Upper lobe of right lung (tissue), 1 donor: ENCODE data around the gene PCCA. TPM values are rescaled to one million over a fixed set of nuclear protein-coding genes. Genes with fewer than 3 reads are reported as not detected.
A peak's percentile ranks its signal among the peaks of the same experiment; 100 is the strongest.

Experiments
- ATAC-seq: fragments of 200-7000 bp; cut with Tn5 transposase; one replicate; pipeline ENCODE4 v1.9.1; 2020; ENCODE audit warnings: mild to moderate bottlenecking, moderate library complexity
- DNase-seq: peaks from one replicate; pipeline ENCODE4 v3.0.0-alpha.2; 2020
- H3K27ac ChIP-seq: fragments of 200-600 bp; one replicate; pipeline ENCODE4 v1.8.0; 2022
- H3K27me3 ChIP-seq: fragments of 200-600 bp; one replicate; pipeline ENCODE4 v1.8.0; 2022; ENCODE audit warnings: mild to moderate bottlenecking
- H3K36me3 ChIP-seq: fragments of 200-600 bp; one replicate; pipeline ENCODE4 v1.8.0; 2022
- H3K4me1 ChIP-seq: fragments of 200-600 bp; one replicate; pipeline ENCODE4 v1.8.0; 2022
- H3K4me3 ChIP-seq: fragments of 200-600 bp; one replicate; pipeline ENCODE4 v1.8.0; 2022; ENCODE audit warnings: mild to moderate bottlenecking
- H3K9me3 ChIP-seq: fragments of 200-600 bp; one replicate; pipeline ENCODE4 v1.8.0; 2022
- CTCF ChIP-seq: fragments of 200-600 bp; IDR thresholded peaks from one replicate; pipeline ENCODE4 v1.8.0; 2022; ENCODE audit warnings: antibody characterized with exemption
- intact Hi-C: fragments of 100-400 bp; cut with DNase I; formaldehyde crosslinking; loops from one replicate; pipeline ENCODE4 v1.11.0; 2022
- total RNA-seq: library from RNA; stranded (reverse); fragmentation: NEBNext Ultra II Directional; extraction: Animal tissue kit (Norgen Biotek cat#: 25700); gene quantifications from one replicate; pipeline ENCODE4 v1.2.1, GENCODE V29; 2021
- donor health status: DM: no; HTN: yes; CAD: no; lungs with severe emphysema.

Gene PCCA
- total RNA-seq, 1 donor from 2014 or later, result 34.7 TPM

DNA sequence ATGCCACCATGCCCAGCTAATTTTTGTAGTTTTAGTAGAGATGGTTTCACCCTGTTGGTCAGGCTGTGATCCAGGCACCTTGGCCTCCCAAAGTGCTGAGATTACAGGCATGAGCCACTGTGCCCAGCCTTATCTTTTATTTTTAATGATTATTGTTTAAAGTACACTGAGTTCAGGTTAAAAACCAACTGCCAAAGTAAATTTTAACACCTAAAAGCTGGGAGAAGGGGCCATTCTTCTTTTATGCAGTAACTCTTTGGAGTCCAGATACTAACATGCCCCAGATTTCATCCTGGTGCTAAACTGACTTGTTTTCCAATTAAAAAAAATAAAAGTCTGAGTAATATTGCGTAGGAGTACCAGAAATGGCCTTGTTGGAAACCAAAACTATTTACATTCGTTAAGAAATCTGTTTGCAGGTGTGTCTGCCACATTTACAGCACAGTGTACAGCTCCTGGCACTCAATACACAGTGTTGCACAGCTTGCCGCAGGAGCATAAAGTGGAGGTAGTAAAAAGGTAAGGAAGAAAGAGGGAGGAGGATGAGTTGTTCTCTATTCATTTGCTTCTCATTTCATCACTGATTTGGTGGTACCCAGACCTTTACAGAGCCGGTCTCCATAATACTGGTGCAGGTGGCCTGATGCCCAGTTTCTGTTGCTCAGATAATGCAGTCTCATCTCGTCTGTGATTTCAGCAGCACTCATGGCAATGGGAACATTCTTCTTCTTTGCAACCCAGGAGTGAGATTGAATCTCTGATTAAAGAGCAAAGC, 108.9 kb downstream of the PCCA start:
- Histone ChIP-seq H3K27me3 (no peaks in the 10 kb centered on the region), H3K36me3 (no peaks in the 10 kb centered on the region), H3K4me3 (no peak overlapping the region), H3K4me1 (no peaks in the 10 kb centered on the region), H3K9me3 (no peaks in the 10 kb centered on the region), H3K27ac (no peak overlapping the region)
- intact Hi-C loops, result no loop called here
- peak; percentile 60 for ATAC-seq
- DNase-seq, result no peak
- no peak for TF ChIP-seq CTCF

DNA sequence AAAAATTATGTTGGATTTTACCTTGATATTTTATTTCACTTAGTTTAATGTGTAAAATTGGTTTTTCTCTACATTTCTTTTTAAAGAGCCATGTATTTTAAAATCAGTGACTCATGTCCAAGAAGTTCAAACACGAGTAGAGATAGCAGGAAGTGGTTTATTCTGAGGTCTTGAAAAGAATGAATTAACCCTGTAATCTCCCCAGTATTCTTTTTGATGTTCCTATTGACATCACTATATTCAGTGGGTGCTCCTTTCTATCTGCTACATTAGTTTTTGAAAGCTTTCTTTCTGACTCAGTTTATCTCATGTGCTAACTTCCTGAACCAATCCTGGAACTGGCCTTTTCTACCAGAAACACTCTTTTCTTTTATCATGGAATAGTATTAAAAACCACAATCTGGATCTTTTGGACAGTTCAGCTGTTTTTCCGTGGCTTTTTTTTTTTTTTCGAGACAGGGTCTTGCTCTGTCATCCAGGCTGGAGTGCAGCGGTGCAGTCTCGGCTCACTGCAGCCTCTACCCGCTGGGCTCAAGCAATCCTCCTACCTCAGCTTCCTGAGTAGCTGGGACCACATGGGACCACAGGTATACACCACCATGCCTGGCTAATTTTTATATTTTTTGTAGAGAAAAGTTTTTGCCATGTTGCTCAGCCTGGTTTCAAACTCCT, 114.9 kb downstream of the PCCA start:
- no peak for TF ChIP-seq CTCF
- Histone ChIP-seq H3K36me3 (no peaks in the 10 kb centered on the region), H3K27ac (no peak overlapping the region), H3K4me3 (no peak overlapping the region), H3K4me1 (no peaks in the 10 kb centered on the region), H3K9me3 (no peaks in the 10 kb centered on the region), H3K27me3 (no peaks in the 10 kb centered on the region)
- intact Hi-C loops, result no loop called here
- DNase-seq (no peak), ATAC-seq (no peak)

DNA sequence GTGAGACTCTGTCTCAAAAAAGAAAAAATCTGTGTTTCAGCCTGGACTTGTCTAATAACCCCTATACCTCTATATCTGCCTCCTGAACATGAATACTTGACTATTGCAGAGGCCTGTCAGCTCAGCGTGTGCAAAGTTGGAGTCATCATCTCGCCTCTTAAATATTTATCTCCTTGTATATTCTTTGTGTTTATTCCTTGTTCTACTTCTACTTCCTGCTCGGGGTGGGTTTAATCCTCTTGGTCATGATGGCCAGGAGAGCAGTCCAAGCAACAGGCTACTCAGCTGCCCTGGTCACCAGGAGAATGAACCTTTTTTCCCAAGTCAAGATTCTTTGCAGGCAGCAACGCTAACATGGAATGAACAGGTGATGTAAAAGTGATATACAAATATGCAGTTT, 119.1 kb downstream of the PCCA start:
- intact Hi-C loops, result no loop called here
- Histone ChIP-seq H3K4me1 (no peaks in the 10 kb centered on the region), H3K9me3 (no peaks in the 10 kb centered on the region), H3K27ac (no peak overlapping the region), H3K4me3 (no peak overlapping the region), H3K36me3 (no peaks in the 10 kb centered on the region), H3K27me3 (no peaks in the 10 kb centered on the region)
- no peak for DNase-seq
- no peak for TF ChIP-seq CTCF
- no peak for ATAC-seq

GRCh38 chr13:100208626-100209025, 119.7 kb downstream of the PCCA start:
- intact Hi-C loops, result no loop called here

More at GRCh38 chr13:100208626-100209025, 119.7 kb downstream of the PCCA start:
- Histone ChIP-seq H3K4me1 (no peaks in the 10 kb centered on the region), H3K9me3 (no peaks in the 10 kb centered on the region), H3K4me3 (no peak overlapping the region), H3K27ac (no peak overlapping the region), H3K36me3 (no peaks in the 10 kb centered on the region), H3K27me3 (no peaks in the 10 kb centered on the region)
- ATAC-seq, result no peak
- no peak for TF ChIP-seq CTCF
- no peak for DNase-seq
